Astrocyte of the cerebellum (primary cell): ENCODE data around the gene ZSCAN2.
"Not testable (repeated sequence)": the region's sequence is repeated elsewhere in the genome, so short reads cannot be mapped to it uniquely, and the experiment has no call there.

Source experiments
- DNase-seq: peaks from one replicate; pipeline ENCODE4 v3.0.0-alpha.2; 2011; ENCODE audit warnings: low read depth
- H3K4me3 ChIP-seq: 2 replicates; pipeline ENCODE4 v1.5.1; 2011; ENCODE audit warnings: mild to moderate bottlenecking, low read depth, low read length, moderate library complexity
- CTCF ChIP-seq: IDR thresholded peaks from 2 replicates; pipeline ENCODE4 v1.5.1; 2012; ENCODE audit warnings: low read length, low read depth, moderate library complexity, mild to moderate bottlenecking; ENCODE audit errors: missing control alignments
- in situ Hi-C: cut with HindIII; loops from 2 replicates; pipeline ENCODE4 v1.10.0; 2017; ENCODE audit warnings: low sequenced_read_pairs

ZSCAN2 gene

DNA sequence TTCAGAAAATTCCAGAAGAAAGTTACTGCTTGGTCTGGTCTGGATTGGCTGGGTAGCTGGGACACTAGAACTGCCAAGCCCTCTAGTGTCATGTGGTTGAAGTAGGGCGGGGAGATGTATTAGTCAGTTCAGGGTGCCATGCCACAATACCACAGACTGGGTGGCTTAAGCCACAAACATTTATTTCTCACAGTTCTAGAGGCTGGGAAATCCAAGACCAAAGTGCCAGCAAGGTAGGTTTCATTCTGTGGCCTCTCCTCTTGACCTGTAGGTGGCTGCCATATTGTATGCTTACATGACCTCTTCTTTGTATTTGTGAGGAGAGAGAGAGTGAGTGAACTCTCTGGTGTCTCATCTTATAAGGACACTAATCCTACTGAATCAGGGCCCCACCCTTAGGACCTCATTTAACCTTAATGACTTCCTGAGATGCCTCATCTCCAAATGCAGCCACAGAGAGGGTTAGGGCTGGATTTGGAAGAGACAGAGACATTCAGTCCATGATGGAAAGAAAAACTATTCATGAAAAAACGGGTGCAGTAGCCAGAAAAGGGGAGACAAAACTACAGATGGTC lies 18.1 kb upstream of the ZSCAN2 start:
- in situ Hi-C loops = no loop called here
- no peak for TF ChIP-seq CTCF
- no peak overlapping the region for H3K4me3 ChIP-seq
- no peak for DNase-seq

- in situ Hi-C loops, DNase-seq, H3K4me3 ChIP-seq: not testable (repeated sequence)
These were observed 16.9 kb upstream of the ZSCAN2 start for GRCh38 chr15:84583921-84584320.

GRCh38 chr15:84586696-84587095 lies 14.1 kb upstream of the ZSCAN2 start:
- no peak for DNase-seq
- H3K4me3 ChIP-seq = no peak overlapping the region
- in situ Hi-C loops = no loop called here

DNA sequence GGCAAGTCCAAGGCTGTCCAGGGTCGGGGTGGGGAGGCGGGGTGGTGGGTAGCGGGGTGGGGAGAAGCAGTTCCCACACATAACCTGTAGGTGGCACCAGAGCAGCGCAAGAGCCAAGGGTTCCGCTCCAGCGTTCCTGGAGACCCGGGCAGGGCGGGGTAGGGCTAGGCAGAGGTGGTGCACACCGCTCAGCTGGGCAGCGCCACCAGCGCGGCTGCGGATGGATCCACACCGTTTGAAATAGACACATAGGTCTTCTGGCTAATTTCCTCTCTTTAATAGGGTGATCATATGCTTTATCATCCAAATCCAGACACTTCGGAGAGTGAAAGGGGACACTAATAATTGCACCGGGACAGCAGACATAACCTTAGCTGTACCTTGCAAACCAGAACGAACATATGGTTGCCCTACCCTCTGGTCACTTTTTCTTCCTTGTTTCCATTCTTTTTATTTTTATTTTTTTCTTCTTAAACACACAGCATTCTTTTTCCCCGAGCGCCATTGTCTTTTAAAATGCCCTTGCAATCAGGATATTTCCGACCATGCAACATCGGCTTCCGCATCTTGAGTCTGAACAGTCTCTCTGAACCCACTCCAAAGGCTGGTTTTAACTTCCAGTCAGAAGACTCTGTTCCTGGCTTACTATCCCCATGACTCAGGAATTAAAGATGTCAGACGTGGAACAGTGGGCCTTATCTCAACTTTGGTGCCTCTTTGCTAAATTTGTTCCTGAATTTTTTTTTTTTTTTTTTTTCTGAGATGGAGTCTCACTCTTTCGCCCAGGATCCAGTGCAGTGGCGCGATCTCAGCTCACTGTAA lies 12.5 kb upstream of the ZSCAN2 start:
- peak; percentile 49 for DNase-seq
- peak overlapping the region; percentile 26 for H3K4me3 ChIP-seq
- in situ Hi-C loops = no loop called here
- TF ChIP-seq CTCF = peak; percentile 65

More at GRCh38 chr15:84586696-84587095, 14.1 kb upstream of the ZSCAN2 start:
- TF ChIP-seq CTCF = no peak

DNA sequence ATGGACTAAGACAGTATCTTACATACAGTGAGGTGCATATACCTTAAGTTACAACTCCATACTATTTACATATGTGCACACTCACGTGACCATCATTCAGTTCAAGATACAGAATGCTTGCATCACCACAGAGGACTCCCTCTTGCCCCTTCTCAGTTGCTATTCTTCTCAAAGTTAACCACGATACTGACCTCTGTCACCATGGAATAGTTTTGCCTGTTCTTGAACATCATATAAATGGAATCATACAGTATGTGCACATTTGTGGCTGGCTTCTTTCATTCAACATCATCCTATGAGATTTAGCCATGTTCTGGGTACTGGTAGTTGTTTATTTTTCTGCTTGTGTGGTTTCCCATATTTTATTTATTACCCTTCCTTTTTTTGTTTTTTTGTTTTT lies 10.4 kb upstream of the ZSCAN2 start:
- DNase-seq = no peak
- in situ Hi-C loops = no loop called here
- TF ChIP-seq CTCF = no peak
- H3K4me3 ChIP-seq = no peak overlapping the region

- TF ChIP-seq CTCF = no peak
- H3K4me3 ChIP-seq = no peak overlapping the region
- in situ Hi-C loops = no loop called here
- DNase-seq = no peak
These were observed 9.0 kb upstream of the ZSCAN2 start for GRCh38 chr15:84591815-84592214.

GRCh38 chr15:84594617-84595290 lies 6.1 kb upstream of the ZSCAN2 start:
- H3K4me3 ChIP-seq = no peak overlapping the region
- DNase-seq = no peak
- in situ Hi-C loops = no loop called here
- no peak for TF ChIP-seq CTCF
